ENCODE measurements around the gene CALHM4.

DNA sequence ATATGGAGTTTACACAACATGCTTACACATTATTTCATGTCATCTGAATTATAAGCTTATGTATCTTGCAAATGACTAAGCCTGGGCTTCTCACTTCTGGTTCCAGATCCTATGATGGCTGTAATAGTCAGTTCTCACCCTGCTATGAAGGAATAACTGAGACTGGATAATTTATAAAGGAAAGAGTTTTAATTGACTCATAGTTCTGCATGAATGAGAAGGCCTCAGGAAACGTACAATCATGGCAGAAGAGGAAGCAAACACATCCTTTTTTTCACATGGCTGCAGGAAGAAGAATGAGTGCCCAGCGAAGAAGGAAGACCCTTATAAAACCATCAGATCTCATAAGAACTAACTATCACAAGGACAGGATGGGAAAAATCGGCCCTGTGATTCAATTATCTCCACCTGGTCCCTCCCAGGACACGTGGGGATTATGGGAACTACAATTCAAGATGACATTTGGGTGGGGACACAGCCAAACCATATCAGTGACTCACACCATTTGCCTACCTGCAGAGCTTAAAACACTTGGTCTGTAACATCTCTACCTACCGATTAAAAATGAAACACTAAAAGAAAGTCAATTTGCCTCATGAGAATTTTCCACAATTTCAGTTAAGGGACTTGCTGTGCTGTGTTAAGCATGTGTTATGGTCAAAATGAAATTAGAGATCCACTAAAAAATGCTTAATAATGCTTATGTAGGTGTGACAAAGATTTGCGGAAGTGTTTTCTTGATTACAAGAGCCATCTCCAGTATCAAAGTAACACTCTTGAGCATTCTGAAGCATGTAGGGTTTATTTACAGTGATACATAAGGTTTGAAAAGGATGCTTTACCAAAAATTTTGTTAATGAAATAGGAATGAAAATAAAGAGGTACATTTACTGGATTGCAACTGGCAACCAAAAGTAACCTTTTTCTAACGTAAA lies 15.5 kb downstream of the CALHM4 start:
- TF ChIP-seq POLR2AphosphoS5 (IDR thresholded peaks at IDR 0.05; ENCODE audit: low read depth, low read length), result no peak
- TF ChIP-seq POLR2A (IDR thresholded peaks at IDR 0.05; ENCODE audit: low read depth, low read length), result no peak
- TF ChIP-seq TAF1 (IDR thresholded peaks at IDR 0.05; ENCODE audit: low read depth, low read length), result no peak
